DMS 273 (cell line): ENCODE results near the gene CLEC4D.
"Not testable (repeated sequence)": the region's sequence is repeated elsewhere in the genome, so short reads cannot be mapped to it uniquely, and the experiment has no call there.

Source experiments
- DNase-seq: peaks from one replicate; lab custom pipeline; 2025; ENCODE audit not compliant: unreplicated experiment; lab: John Stamatoyannopoulos, UW

CLEC4D gene

GRCh38 chr12:8532045-8532444 is 18.7 kb downstream of the CLEC4D start:
- DNase-seq: no peak

GRCh38 chr12:8537820-8538219 is 24.5 kb downstream of the CLEC4D start:
- not testable (repeated sequence) for DNase-seq

GRCh38 chr12:8540831-8541230 is 27.5 kb downstream of the CLEC4D start, which contains the start of gene CLEC4E:
TSS of gene CLEC4E (minus strand) at chr12:8540905. CDS start at chr12:8540797, 108 bp downstream.
- not testable (repeated sequence) for DNase-seq

GRCh38 chr12:8541562-8541961 is 28.3 kb downstream of the CLEC4D start:
- DNase-seq: no peak

GRCh38 chr12:8544295-8544694 is 31.0 kb downstream of the CLEC4D start:
- peak; percentile 69 for DNase-seq

GRCh38 chr12:8546591-8546990 is 33.3 kb downstream of the CLEC4D start:
- DNase-seq: no peak

DNA sequence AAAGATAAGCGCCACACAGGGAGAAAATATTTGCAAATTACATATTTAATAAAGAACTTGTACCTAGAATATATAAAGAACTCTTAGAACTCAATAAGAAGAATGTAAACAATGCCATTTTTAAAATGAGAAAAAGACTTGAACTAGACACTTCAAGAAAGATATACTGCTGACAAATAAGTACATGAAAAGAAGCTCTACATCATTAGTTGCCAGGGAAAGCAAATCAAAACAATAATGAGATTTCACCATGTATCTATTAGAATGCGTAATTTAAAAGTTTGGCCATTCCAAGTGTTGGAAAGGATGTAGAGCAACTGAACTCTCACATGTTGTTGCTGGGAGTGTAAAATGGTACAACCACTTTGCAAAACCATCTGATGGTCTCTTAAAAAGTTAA is 34.3 kb downstream of the CLEC4D start:
- no peak for DNase-seq

GRCh38 chr12:8548192-8548591 is 34.9 kb downstream of the CLEC4D start:
- no peak for DNase-seq

DNA sequence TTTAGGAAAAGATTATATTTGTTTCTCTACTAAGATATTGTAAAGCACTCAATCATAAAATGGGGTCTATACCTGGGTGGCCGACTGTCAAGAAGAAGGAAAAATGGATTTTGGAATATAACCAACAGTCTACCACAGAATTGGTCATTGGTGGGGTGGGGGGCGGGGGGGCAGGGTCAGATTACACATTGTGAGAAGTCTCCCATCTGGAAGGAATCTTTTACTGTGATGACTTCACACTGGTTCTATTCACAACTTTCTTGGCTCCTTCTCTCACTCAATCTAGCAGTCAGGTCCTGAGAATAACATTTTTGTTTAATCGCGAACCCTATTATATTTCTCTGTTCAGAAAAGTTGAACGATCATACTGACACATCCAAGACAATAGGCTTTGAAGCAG is 36.1 kb downstream of the CLEC4D start:
- no peak for DNase-seq

GRCh38 chr12:8553088-8553627 is 39.9 kb downstream of the CLEC4D start:
- no peak for DNase-seq

DNA sequence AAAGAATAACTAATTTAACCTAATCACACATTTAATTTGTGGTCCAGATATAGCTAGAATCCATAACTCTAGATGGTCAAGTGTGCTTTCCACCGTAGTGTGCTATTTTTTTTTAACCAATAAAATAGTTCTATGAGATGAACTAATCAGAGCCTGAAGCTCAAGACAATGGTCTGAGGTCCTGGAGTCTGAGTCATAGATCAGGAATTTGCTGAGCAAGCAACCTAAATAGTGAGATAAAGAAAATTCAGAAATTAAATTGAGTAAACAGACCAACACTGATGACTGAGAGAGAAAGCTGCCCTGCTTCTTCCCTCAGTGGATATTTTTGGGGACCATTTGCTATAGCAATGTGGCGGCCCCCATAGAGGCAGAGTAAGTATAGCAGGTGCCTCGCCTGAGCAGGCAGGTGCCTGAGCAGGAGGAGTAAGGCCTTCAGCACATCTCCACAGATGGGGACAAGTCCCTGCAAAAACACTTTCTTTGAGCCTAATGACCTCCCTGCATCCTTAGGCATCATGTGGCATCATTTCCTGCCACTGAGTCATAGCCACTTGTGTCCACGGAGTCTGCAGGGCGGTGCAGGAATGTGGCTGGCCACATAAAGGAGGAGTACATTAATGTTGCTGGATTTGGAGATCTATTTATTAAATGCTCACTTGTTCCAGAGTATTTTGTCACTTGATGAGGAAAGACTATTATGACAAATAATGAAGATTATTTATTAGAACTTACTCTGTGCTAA is 41.3 kb downstream of the CLEC4D start:
- no peak for DNase-seq

DNA sequence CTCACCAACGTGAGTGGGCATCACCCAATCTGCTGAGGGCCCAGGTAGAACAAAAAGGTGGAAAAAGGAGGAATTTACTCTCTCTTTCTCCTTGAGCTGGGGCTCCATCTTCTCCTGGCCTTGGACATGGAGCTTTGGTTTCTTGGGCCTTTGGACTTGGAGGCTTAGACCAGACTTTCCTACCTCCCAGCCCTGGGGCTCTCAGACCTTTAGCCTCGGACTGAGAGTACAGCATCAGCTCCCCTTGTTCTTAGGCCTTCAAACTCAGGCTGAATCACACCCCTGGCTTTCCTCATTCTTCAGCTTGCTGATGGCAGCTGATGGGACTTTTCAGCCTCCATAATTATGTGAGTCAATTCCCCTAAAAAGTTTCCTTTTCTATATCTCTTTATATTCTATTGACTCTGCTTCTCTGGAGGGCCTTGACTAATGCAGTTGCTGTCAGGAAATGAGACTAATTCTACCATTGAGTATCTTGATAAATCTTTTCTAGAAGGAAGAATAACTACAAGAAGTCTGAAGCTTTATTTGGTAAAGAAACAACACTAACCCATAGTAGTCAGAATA is 43.3 kb downstream of the CLEC4D start:
- no peak for DNase-seq

DNA sequence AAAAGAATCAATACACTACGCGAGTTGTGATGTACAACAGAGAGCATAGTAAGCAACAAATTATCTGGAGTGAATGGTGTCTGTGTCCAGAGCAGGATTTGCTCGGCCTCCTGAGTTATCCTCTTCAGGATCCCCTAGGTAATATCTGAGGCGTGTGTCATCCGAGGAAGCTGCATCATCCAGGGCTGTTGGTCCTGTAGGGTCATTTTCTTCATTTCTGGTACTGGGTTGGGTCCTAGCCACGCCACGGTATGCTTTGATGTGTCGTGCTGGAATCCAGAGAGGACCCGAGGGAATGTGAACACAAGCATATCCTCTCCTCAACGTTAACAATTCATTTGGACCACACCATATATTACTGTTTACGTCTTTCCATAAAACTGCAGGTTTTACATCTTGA is 46.4 kb downstream of the CLEC4D start:
- no peak for DNase-seq

DNA sequence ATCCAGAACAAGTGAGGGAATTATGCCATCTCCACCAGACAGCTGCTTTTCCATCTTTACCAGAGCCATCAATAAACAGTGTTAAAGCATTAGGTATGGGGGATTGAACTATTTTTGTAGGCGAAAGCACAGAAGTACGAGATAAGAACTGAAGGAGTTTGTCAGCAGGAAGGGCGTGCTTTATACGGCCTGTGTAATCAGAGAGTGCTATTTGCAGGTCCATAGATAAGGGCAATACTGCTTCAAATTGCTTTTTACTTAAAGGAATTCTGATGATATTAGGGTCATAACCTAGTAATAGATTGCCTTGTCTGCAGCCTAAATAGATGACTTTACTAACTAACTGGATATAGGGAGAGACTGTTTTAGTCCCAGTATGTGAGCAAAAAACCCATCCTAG is 47.7 kb downstream of the CLEC4D start:
- no peak for DNase-seq

DNA sequence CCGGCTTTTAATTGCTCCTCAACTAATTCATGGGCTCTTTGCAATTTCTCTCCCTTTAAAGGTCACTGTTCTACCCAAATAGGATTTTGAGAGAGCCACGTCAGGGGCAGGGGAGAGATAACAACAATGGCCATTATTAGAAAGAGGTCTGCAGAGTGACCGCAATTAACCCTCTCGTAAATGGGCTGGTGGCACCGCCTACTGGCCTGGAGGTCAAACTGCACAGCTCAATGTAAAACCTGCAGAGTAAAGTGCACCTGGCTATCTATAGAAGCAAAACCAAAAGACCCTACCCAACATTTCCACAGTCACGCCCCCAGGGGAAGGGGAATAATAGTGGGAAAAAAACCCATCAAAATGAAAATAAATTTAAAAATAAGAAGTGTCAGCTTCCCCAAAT is 49.0 kb downstream of the CLEC4D start:
- no peak for DNase-seq

- no peak for DNase-seq
These were observed 50.1 kb downstream of the CLEC4D start for GRCh38 chr12:8563356-8563755.

DNA sequence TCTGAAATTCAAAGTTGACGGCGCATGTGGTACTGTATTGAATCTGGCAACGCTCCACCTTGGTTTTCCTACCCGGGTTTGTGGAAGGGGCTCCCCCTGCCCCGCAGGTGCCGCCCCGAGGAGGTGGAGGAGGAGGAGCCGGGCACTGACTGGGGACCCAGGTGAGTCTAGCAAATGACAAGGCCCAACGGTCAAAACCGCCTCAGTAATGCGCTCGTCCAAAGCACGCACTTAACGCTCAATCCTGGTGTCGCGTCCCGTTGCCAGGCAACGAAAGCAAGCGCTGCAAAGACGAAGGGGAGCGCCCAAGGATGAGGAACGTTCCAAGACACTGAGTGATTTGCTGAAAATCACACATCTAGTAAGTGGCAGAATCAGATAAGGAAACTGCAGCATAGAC is 51.4 kb downstream of the CLEC4D start:
- DNase-seq: no peak

DNA sequence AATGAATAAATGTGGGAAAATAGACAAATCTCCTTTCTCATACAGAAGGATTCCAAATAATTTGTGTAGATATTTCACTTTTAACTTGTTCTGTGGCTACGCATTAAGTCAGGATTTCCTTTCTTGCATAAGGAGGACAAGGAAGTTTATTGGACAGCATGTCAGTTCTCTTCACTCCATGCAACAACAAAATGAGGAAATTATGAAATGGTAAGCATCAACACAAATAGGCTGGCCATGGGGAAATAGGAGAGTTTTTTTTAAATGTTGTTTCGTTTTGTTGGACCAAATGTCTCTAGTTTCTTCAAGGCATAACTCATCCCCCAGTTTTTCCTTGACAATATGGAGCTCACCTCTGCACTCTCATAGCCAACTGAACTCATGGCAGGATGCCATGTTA is 52.7 kb downstream of the CLEC4D start:
- not testable (repeated sequence) for DNase-seq

- no peak for DNase-seq
These were observed 53.2 kb downstream of the CLEC4D start for GRCh38 chr12:8566525-8566924.
